ENCODE results near the gene HSD17B1.

DNA sequence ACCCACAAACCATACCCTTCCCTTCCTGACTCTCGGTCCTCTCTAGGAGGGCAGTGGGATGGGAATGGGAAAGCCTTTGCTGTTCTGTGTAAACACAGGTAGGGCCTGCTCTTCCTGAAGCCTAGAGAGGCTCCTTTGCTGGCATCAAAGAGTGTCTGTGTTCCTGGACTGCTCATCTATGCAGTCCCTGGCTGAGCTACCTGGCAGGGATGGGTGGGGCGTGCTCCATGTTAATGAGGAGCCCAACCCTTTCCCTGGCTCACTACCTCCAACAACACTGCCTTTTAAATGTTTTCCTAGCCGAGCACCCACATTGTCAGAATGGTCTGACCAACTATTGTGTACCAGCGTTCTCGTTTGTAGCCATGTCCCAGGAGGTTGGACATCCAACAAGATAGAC is 43.3 kb upstream of the HSD17B1 start:
- TF ChIP-seq, protein P1, sequence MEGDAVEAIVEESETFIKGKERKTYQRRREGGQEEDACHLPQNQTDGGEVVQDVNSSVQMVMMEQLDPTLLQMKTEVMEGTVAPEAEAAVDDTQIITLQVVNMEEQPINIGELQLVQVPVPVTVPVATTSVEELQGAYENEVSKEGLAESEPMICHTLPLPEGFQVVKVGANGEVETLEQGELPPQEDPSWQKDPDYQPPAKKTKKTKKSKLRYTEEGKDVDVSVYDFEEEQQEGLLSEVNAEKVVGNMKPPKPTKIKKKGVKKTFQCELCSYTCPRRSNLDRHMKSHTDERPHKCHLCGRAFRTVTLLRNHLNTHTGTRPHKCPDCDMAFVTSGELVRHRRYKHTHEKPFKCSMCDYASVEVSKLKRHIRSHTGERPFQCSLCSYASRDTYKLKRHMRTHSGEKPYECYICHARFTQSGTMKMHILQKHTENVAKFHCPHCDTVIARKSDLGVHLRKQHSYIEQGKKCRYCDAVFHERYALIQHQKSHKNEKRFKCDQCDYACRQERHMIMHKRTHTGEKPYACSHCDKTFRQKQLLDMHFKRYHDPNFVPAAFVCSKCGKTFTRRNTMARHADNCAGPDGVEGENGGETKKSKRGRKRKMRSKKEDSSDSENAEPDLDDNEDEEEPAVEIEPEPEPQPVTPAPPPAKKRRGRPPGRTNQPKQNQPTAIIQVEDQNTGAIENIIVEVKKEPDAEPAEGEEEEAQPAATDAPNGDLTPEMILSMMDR (IDR thresholded peaks at IDR 0.05; ENCODE audit: insufficient read depth, low read depth, low read length), result no peak
- no peak for TF ChIP-seq EZH2 (IDR thresholded peaks at IDR 0.05; ENCODE audit: insufficient read depth, low read length)

Data from astrocyte (in vitro differentiated cells and primary cell).